Mammary epithelial cell (primary cell): ENCODE measurements around the gene PASD1.

Experiments used
- CTCF ChIP-seq, 2 donors: IDR thresholded peaks in 1 of 2; conservative IDR thresholded peaks in 1 of 2; 2 replicates each; pipeline ENCODE4 v1.5.1; 2011 to 2012; ENCODE audit warnings: inconsistent platforms in 2 of 2, low read length in 2 of 2, mild to moderate bottlenecking in 2 of 2, control low read depth in 1 of 2, low read depth in 1 of 2; ENCODE audit not compliant: insufficient read depth in 1 of 2; ENCODE audit errors: extremely low read depth in 1 of 2
- EZH2 ChIP-seq: IDR thresholded peaks from 2 replicates; pipeline ENCODE4 v1.6.1; 2012; ENCODE audit warnings: low read length, inconsistent platforms, borderline replicate concordance

DNA sequence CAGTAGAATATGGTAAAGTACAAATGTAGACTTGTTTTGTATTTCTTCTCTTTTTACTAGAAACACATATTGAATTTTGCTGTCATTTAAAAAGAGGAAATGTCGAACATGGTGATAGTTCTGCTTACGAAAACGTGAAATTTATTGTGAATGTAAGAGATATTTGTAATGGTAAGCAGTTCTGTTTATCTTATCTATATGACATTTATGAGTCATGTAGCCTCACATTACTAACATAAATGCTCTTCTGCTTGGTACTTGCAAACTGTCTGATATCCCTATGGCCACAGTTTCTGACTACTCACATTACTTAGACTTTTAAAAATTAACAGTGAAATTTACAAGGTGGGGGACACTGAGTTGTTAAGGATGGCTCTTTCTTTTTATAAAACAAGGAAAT lies 57.9 kb downstream of the PASD1 start:
- no peak for TF ChIP-seq CTCF (conservative IDR thresholded peaks at IDR 0.05 in 1 of 2, IDR thresholded peaks at IDR 0.05 in 1 of 2; ENCODE audit: extremely low read depth in 1 of 2, insufficient read depth in 1 of 2, low read depth in 1 of 2, low read length in 2 of 2)
- TF ChIP-seq EZH2, result no peak
